HepG2 (cell line): ENCODE data around the gene ACACA. TPM values are rescaled to one million over a fixed set of nuclear protein-coding genes. Genes with fewer than 3 reads are reported as not detected.

Source experiments
- ATF7 ChIP-seq, 2 experiments: fragments of 450-650 bp in 1 of 2; sonication (generic) in 1 of 2; formaldehyde crosslinking in 1 of 2; IDR thresholded peaks; 2 replicates each; pipeline versions ENCODE4 v1.4.0 to v1.6.1; 2016 to 2020; ENCODE audit warnings: antibody characterized with exemption in 1 of 2, mild to moderate bottlenecking in 1 of 2, missing genetic modification reagents in 1 of 2
- E2F5 ChIP-seq: sonication (generic); formaldehyde crosslinking; conservative IDR thresholded peaks from 2 replicates; pipeline ENCODE4 v1.4.0; 2020; ENCODE audit warnings: missing genetic modification reagents
- MED8 ChIP-seq: sonication (generic); formaldehyde crosslinking; IDR thresholded peaks from 2 replicates; pipeline ENCODE4 v1.8.1; 2023; ENCODE audit warnings: mild to moderate bottlenecking, missing genetic modification reagents; ENCODE audit not compliant: insufficient replicate concordance
- MYNN ChIP-seq: sonication (generic); formaldehyde crosslinking; IDR thresholded peaks from 2 replicates; pipeline ENCODE4 v1.4.0; 2020; ENCODE audit warnings: mild to moderate bottlenecking, low read depth, missing genetic modification reagents
- NFRKB ChIP-seq: fragments of 450-650 bp; IDR thresholded peaks from 2 replicates; pipeline ENCODE4 v1.6.1; 2017
- NKX3-1 ChIP-seq: sonication (generic); formaldehyde crosslinking; IDR thresholded peaks from 2 replicates; pipeline ENCODE4 v1.5.0; 2020; ENCODE audit warnings: missing genetic modification reagents
- NR3C1 ChIP-seq: sonication (generic); formaldehyde crosslinking; IDR thresholded peaks from 2 replicates; pipeline ENCODE4 v1.4.0; 2020; ENCODE audit warnings: missing genetic modification reagents
- SNAPC4 ChIP-seq: sonication (generic); formaldehyde crosslinking; IDR thresholded peaks from 2 replicates; pipeline ENCODE4 v1.4.0; 2020; ENCODE audit warnings: mild to moderate bottlenecking, missing genetic modification reagents
- SP5 ChIP-seq: IDR thresholded peaks from 2 replicates; pipeline ENCODE4 v1.6.1; 2016; ENCODE audit warnings: low read depth, borderline replicate concordance
- TCF7 ChIP-seq: sonication (generic); IDR thresholded peaks from 2 replicates; pipeline ENCODE4 v1.6.1; 2016; ENCODE audit warnings: antibody characterized with exemption, low read depth
- ZKSCAN8 ChIP-seq: IDR thresholded peaks from 2 replicates; pipeline ENCODE4 v1.6.1; 2016; ENCODE audit warnings: borderline replicate concordance, missing genetic modification reagents, missing compliant biosample characterization
- ZNF329 ChIP-seq: sonication (generic); formaldehyde crosslinking; IDR thresholded peaks from 2 replicates; pipeline ENCODE4 v1.9.0; 2021; ENCODE audit warnings: low read depth, mild to moderate bottlenecking, missing genetic modification reagents
- ZNF414 ChIP-seq: sonication (generic); formaldehyde crosslinking; IDR thresholded peaks from 2 replicates; pipeline ENCODE4 v1.5.0; 2020; ENCODE audit warnings: missing genetic modification reagents
- ZNF672 ChIP-seq: sonication (generic); formaldehyde crosslinking; IDR thresholded peaks from 2 replicates; pipeline ENCODE4 v1.8.1; 2022; ENCODE audit warnings: missing genetic modification reagents
- polyA plus RNA-seq, 8 experiments: library from polyadenylated mRNA; depleted of rRNA in 3 of 8; stranded (reverse) in 7 of 8; unstranded in 1 of 8; fragments of >200 nt; fragmentation: Illumina TruSeq in 4 of 8; extraction: Trizol in 4 of 8; gene quantifications; 2 replicates each; pipeline versions ENCODE4 v1.2.1 to v1.2.3, GENCODE V29; 2011 to 2016; ENCODE audit warnings: low read depth in 4 of 8, missing spikeins in 1 of 8, mixed read lengths in 1 of 8; ENCODE audit not compliant: insufficient read depth in 1 of 8
- total RNA-seq, 5 experiments: library from RNA; depleted of rRNA; stranded (reverse); fragments of >200 nt; fragmentation: Illumina TruSeq; extraction: Trizol; gene quantifications; 2 replicates each; pipeline ENCODE4 v1.2.3, GENCODE V29; 2016; ENCODE audit warnings: low read depth in 1 of 5
- TF ChIP-seq, protein P1 (sequence below): sonication (generic); formaldehyde crosslinking; IDR thresholded peaks from 2 replicates; pipeline ENCODE4 v1.4.0; 2020; ENCODE audit warnings: missing genetic modification reagents, borderline replicate concordance

Gene ACACA
- total and polyA plus RNA-seq, 2 of the 13 experiments (the other 11 are each of a cell fraction or from before 2014, with no cell fraction given) = 39.2 to 47.2 TPM

DNA sequence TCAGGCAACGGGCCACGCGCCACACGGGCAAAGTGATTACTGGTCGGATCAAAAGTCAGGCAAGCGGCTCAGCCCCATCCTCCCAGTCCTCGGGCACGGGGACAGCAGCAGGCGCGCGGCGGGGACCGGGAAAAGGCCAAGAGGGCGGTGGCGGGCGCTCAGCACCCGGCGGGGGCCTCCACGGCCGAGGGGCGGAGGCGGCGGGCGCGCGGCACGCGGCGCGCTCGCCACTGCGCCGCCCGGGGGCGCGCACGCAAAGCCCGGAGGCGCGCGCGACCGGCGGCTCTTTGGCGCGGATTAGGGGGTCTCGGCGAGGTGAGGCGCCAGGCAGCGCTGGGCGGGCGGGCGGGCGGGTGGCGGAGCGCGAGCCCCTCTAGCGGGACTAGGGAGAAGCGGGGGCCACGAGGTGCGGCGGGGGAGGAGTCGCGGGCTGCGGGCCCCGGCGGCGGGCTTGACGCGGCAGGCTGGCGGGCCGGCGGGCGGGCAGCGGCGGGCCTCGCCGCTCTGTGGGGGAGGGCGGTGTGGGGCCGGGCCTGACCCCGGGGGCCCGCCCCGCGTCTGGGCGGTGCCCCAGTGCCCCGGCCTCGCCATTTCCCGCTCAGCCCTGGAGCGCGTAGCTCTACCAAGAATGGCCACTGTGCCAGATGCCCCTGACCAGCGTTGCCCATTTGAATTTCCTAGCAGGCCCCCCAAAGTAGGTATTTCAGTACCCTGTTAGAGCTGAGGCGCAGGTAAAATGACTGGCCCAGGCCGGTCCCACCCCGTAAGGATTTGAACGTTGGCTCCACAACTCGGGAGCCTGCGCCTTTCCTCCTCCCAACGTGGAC is at the start of gene ACACA, which contains the start of gene TADA2A (continued):
- TF ChIP-seq, protein P1, sequence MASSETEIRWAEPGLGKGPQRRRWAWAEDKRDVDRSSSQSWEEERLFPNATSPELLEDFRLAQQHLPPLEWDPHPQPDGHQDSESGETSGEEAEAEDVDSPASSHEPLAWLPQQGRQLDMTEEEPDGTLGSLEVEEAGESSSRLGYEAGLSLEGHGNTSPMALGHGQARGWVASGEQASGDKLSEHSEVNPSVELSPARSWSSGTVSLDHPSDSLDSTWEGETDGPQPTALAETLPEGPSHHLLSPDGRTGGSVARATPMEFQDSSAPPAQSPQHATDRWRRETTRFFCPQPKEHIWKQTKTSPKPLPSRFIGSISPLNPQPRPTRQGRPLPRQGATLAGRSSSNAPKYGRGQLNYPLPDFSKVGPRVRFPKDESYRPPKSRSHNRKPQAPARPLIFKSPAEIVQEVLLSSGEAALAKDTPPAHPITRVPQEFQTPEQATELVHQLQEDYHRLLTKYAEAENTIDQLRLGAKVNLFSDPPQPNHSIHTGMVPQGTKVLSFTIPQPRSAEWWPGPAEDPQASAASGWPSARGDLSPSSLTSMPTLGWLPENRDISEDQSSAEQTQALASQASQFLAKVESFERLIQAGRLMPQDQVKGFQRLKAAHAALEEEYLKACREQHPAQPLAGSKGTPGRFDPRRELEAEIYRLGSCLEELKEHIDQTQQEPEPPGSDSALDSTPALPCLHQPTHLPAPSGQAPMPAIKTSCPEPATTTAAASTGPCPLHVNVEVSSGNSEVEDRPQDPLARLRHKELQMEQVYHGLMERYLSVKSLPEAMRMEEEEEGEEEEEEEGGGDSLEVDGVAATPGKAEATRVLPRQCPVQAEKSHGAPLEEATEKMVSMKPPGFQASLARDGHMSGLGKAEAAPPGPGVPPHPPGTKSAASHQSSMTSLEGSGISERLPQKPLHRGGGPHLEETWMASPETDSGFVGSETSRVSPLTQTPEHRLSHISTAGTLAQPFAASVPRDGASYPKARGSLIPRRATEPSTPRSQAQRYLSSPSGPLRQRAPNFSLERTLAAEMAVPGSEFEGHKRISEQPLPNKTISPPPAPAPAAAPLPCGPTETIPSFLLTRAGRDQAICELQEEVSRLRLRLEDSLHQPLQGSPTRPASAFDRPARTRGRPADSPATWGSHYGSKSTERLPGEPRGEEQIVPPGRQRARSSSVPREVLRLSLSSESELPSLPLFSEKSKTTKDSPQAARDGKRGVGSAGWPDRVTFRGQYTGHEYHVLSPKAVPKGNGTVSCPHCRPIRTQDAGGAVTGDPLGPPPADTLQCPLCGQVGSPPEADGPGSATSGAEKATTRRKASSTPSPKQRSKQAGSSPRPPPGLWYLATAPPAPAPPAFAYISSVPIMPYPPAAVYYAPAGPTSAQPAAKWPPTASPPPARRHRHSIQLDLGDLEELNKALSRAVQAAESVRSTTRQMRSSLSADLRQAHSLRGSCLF = no peak
- TF ChIP-seq TCF7 (no peak), MYNN (CRISPR knock-in tag) (no peak), SNAPC4 (CRISPR knock-in tag) (no peak), ZKSCAN8 (CRISPR knock-in tag) (no peak), E2F5 (CRISPR knock-in tag) (0 out of 2 replicates have a peak, but pooled peaks have one; percentile 51), ZNF329 (CRISPR knock-in tag) (peak; percentile 58; the same call in 1 of the 2 replicates), ATF7 (IDR thresholded peaks at IDR 0.05) (no peak), ATF7 (CRISPR knock-in tag; IDR thresholded peaks at IDR 0.05) (no peak), NFRKB (no peak), NR3C1 (no peak), MED8 (CRISPR knock-in tag) (peak; percentile 45), SP5 (peak; percentile 56; the same call in 1 of the 2 replicates), NKX3-1 (CRISPR knock-in tag) (peak; percentile 77), ZNF414 (CRISPR knock-in tag) (0 out of 2 replicates have a peak, but pooled peaks have one; percentile 19), ZNF672 (CRISPR knock-in tag) (no peak)
